ENCODE results near the gene EPS15.

EPS15 gene

DNA sequence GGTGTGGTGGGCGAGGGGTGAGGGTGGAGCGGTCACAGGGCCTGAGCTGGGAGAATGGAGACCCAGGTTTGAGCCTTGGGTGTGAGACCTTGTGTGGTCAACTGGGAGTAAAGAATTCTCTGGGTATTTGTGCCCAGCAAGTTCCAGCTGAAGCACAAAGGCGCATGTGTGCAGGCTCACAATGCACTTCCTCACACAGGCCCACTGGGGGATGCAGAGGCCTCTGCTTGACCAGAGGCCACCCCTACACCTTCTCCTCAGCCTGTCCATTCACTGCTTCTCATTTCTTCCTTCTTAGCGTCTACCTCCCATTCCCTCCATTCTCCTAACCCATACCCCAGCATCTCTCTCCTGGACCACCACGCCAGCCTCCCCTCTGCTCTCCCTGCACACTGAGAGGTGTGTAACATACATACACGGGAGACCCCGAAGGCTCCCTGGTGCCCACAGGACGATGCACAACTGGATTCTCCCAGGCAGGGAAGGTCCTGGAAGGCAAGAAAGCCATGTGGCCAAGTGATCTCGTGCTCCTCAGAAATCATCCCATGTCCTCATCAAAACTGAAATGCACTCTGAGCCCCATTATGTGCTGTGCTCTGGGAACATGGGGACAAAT is 176.4 kb downstream of the EPS15 start:
- DNase-seq: no peak
- Histone ChIP-seq H3K9me3 (replicated peaks; ENCODE audit: insufficient read depth, low read length) (no peaks in the 10 kb centered on the region), H3K36me3 (replicated peaks; ENCODE audit: insufficient read depth, low read length) (no peaks in the 10 kb centered on the region), H3K79me2 (ENCODE audit: low read length) (no peaks in the 10 kb centered on the region), H3F3A (ENCODE audit: insufficient read depth, low read length) (no peaks in the 10 kb centered on the region), H3K9ac (ENCODE audit: low read length) (no peak overlapping the region), H3K27me3 (replicated peaks; ENCODE audit: insufficient read depth, low read length) (no peaks in the 10 kb centered on the region), H3K4me2 (ENCODE audit: low read depth, low read length) (no peak overlapping the region), H2AFZ (ENCODE audit: low read length) (no peak overlapping the region), H3K27ac (ENCODE audit: low read length) (no peak overlapping the region), H3K4me1 (ENCODE audit: low read length) (no peaks in the 10 kb centered on the region), H4K20me1 (ENCODE audit: insufficient read depth, low read length) (no peaks in the 10 kb centered on the region), H3K9me2 (replicated peaks; ENCODE audit: insufficient read depth, low read length) (no peaks in the 10 kb centered on the region), H3K4me3 (ENCODE audit: low read length) (no peak overlapping the region)
- TF ChIP-seq, protein P1, sequence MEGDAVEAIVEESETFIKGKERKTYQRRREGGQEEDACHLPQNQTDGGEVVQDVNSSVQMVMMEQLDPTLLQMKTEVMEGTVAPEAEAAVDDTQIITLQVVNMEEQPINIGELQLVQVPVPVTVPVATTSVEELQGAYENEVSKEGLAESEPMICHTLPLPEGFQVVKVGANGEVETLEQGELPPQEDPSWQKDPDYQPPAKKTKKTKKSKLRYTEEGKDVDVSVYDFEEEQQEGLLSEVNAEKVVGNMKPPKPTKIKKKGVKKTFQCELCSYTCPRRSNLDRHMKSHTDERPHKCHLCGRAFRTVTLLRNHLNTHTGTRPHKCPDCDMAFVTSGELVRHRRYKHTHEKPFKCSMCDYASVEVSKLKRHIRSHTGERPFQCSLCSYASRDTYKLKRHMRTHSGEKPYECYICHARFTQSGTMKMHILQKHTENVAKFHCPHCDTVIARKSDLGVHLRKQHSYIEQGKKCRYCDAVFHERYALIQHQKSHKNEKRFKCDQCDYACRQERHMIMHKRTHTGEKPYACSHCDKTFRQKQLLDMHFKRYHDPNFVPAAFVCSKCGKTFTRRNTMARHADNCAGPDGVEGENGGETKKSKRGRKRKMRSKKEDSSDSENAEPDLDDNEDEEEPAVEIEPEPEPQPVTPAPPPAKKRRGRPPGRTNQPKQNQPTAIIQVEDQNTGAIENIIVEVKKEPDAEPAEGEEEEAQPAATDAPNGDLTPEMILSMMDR (IDR thresholded peaks at IDR 0.05; ENCODE audit: low read length): no peak
- TF ChIP-seq EZH2 (optimal IDR thresholded peaks at IDR 0.05; ENCODE audit: low read depth, low read length): no peak
- TF ChIP-seq EZH2phosphoT487 (IDR thresholded peaks at IDR 0.05; ENCODE audit: low read length): no peak

DNA sequence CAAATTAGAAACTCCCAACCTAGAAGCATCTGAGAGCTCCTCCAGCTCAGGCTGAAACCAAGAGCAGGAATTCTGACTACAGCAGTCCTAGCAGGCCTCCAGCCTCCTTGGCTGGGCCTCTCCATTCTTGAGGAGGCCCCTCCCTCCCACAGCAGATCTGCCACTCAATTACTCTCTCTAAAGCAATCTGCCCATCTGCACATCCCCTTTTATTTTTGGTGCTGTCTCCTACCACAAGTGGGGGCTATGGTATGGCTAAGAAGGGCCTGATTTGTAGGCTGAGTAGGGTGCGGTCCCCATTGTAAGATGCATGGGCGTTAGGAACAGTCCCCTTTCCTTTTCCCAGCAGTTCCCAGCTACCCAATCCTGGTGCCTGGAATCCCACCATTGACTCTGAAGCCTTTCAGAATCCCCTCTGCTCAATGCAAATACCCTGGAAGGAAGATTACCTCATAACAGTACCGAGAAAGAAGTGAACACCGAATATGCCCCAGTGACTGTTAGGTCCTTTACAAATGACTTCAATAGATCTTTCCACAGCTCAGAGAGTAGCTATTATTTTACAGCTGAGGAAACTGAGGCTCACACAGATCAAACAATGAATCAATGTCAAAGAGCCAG is 177.1 kb downstream of the EPS15 start:
- no peaks in the 10 kb centered on the region for H3K9me3 ChIP-seq (replicated peaks; ENCODE audit: insufficient read depth, low read length)
- no peaks in the 10 kb centered on the region for H4K20me1 ChIP-seq (ENCODE audit: insufficient read depth, low read length)
- H3F3A ChIP-seq (ENCODE audit: insufficient read depth, low read length): no peaks in the 10 kb centered on the region
- no peaks in the 10 kb centered on the region for H3K4me1 ChIP-seq (ENCODE audit: low read length)
- no peak for TF ChIP-seq EZH2 (optimal IDR thresholded peaks at IDR 0.05; ENCODE audit: low read depth, low read length)
- TF ChIP-seq, protein P1 (IDR thresholded peaks at IDR 0.05; ENCODE audit: low read length): no peak
- no peak for TF ChIP-seq EZH2phosphoT487 (IDR thresholded peaks at IDR 0.05; ENCODE audit: low read length)
- no peaks in the 10 kb centered on the region for H3K36me3 ChIP-seq (replicated peaks; ENCODE audit: insufficient read depth, low read length)
- H3K27me3 ChIP-seq (replicated peaks; ENCODE audit: insufficient read depth, low read length): no peaks in the 10 kb centered on the region
- no peaks in the 10 kb centered on the region for H3K9me2 ChIP-seq (replicated peaks; ENCODE audit: insufficient read depth, low read length)
- H2AFZ ChIP-seq (ENCODE audit: low read length): no peak overlapping the region
- H3K27ac ChIP-seq (ENCODE audit: low read length): no peak overlapping the region
- no peak overlapping the region for H3K4me3 ChIP-seq (ENCODE audit: low read length)
- no peaks in the 10 kb centered on the region for H3K79me2 ChIP-seq (ENCODE audit: low read length)
- no peak overlapping the region for H3K4me2 ChIP-seq (ENCODE audit: low read depth, low read length)
- DNase-seq: no peak
- no peak overlapping the region for H3K9ac ChIP-seq (ENCODE audit: low read length)

DNA sequence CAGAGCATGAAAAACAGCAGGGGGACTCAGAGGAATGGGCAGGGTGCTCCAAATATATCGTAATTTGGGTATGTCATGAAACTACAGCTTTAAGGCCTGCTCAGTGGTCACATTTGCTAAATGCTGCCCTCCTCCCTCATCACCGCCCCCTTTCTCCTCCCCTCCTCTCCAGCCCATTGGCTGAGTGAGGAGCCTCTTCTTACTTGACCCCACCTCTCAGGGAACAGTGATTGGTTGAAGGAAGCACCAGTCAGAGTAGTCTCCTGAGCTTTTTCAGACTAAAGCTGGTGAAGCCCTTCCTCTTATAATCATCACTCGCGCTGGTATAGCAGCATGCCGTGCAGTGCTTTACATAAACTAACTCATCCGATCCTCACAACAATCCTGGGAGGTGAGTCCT is 178.7 kb downstream of the EPS15 start:
- no peak overlapping the region for H2AFZ ChIP-seq (ENCODE audit: low read length)
- no peaks in the 10 kb centered on the region for H3F3A ChIP-seq (ENCODE audit: insufficient read depth, low read length)
- no peaks in the 10 kb centered on the region for H3K36me3 ChIP-seq (replicated peaks; ENCODE audit: insufficient read depth, low read length)
- TF ChIP-seq EZH2 (optimal IDR thresholded peaks at IDR 0.05; ENCODE audit: low read depth, low read length) (no peak), EZH2phosphoT487 (IDR thresholded peaks at IDR 0.05; ENCODE audit: low read length) (no peak)
- TF ChIP-seq, protein P1 (IDR thresholded peaks at IDR 0.05; ENCODE audit: low read length): no peak
- no peaks in the 10 kb centered on the region for H3K79me2 ChIP-seq (ENCODE audit: low read length)
- DNase-seq: no peak
- H3K4me3 ChIP-seq (ENCODE audit: low read length): no peak overlapping the region
- H3K27me3 ChIP-seq (replicated peaks; ENCODE audit: insufficient read depth, low read length): no peaks in the 10 kb centered on the region
- no peak overlapping the region for H3K9ac ChIP-seq (ENCODE audit: low read length)
- no peak overlapping the region for H3K27ac ChIP-seq (ENCODE audit: low read length)
- no peaks in the 10 kb centered on the region for H3K9me3 ChIP-seq (replicated peaks; ENCODE audit: insufficient read depth, low read length)
- no peaks in the 10 kb centered on the region for H4K20me1 ChIP-seq (ENCODE audit: insufficient read depth, low read length)
- H3K4me1 ChIP-seq (ENCODE audit: low read length): no peaks in the 10 kb centered on the region
- H3K4me2 ChIP-seq (ENCODE audit: low read depth, low read length): no peak overlapping the region
- H3K9me2 ChIP-seq (replicated peaks; ENCODE audit: insufficient read depth, low read length): no peaks in the 10 kb centered on the region

All from MM.1S (cell line).